ENCODE results near the gene CMIP.

The CMIP gene

GRCh38 chr16:81539009-81539758, 94.6 kb downstream of the CMIP start:
- Histone ChIP-seq H3K27ac (ENCODE audit: low read length) (no peak overlapping the region), H3K9me3 (ENCODE audit: control insufficient read depth in 1 of 2, low read length in 2 of 2) (no peaks in the 10 kb centered on the region), H3K27me3 (ENCODE audit: low read depth, low read length) (no peaks in the 10 kb centered on the region), H3K4me3 (ENCODE audit: low read depth in 1 of 2, low read length in 2 of 2) (no peak overlapping the region), H3K4me1 (ENCODE audit: control insufficient read depth in 1 of 2, insufficient read depth in 2 of 2, low read length in 2 of 2) (peaks cover 7 to 35% of the 10 kb centered on the region in 2 donors), H3K36me3 (ENCODE audit: control insufficient read depth in 1 of 2, insufficient read depth in 2 of 2, low read length in 2 of 2) (no peaks in the 10 kb centered on the region)

- no peak overlapping the region for H3K27ac ChIP-seq (ENCODE audit: low read length)
- no peak overlapping the region for H3K4me3 ChIP-seq (ENCODE audit: low read depth in 1 of 2, low read length in 2 of 2)
- no peaks in the 10 kb centered on the region for H3K27me3 ChIP-seq (ENCODE audit: low read depth, low read length)
- H3K4me1 ChIP-seq (ENCODE audit: control insufficient read depth in 1 of 2, insufficient read depth in 2 of 2, low read length in 2 of 2): peaks cover 13 to 40% of the 10 kb centered on the region in 2 donors
- H3K36me3 ChIP-seq (ENCODE audit: control insufficient read depth in 1 of 2, insufficient read depth in 2 of 2, low read length in 2 of 2): no peaks in the 10 kb centered on the region
- no peaks in the 10 kb centered on the region for H3K9me3 ChIP-seq (ENCODE audit: control insufficient read depth in 1 of 2, low read length in 2 of 2)
Observed at GRCh38 chr16:81539759-81540472, 95.3 kb downstream of the CMIP start.

- Histone ChIP-seq H3K27ac (ENCODE audit: low read length) (no peak overlapping the region), H3K36me3 (ENCODE audit: control insufficient read depth in 1 of 2, insufficient read depth in 2 of 2, low read length in 2 of 2) (no peaks in the 10 kb centered on the region), H3K9me3 (ENCODE audit: control insufficient read depth in 1 of 2, low read length in 2 of 2) (no peaks in the 10 kb centered on the region), H3K27me3 (ENCODE audit: low read depth, low read length) (no peaks in the 10 kb centered on the region), H3K4me1 (ENCODE audit: control insufficient read depth in 1 of 2, insufficient read depth in 2 of 2, low read length in 2 of 2) (peaks cover 18 to 40% of the 10 kb centered on the region in 2 donors), H3K4me3 (ENCODE audit: low read depth in 1 of 2, low read length in 2 of 2) (no peak overlapping the region)
Observed at GRCh38 chr16:81541314-81541713, 96.7 kb downstream of the CMIP start.

GRCh38 chr16:81542609-81543570, 98.3 kb downstream of the CMIP start:
- no peak overlapping the region for H3K4me3 ChIP-seq (ENCODE audit: low read depth in 1 of 2, low read length in 2 of 2)
- H3K27me3 ChIP-seq (ENCODE audit: low read depth, low read length): no peaks in the 10 kb centered on the region
- H3K9me3 ChIP-seq (ENCODE audit: control insufficient read depth in 1 of 2, low read length in 2 of 2): no peaks in the 10 kb centered on the region
- no peak overlapping the region for H3K27ac ChIP-seq (ENCODE audit: low read length)
- H3K4me1 ChIP-seq (ENCODE audit: control insufficient read depth in 1 of 2, insufficient read depth in 2 of 2, low read length in 2 of 2): peaks cover 18 to 40% of the 10 kb centered on the region in 2 donors
- H3K36me3 ChIP-seq (ENCODE audit: control insufficient read depth in 1 of 2, insufficient read depth in 2 of 2, low read length in 2 of 2): no peaks in the 10 kb centered on the region

- no peaks in the 10 kb centered on the region for H3K36me3 ChIP-seq (ENCODE audit: control insufficient read depth in 1 of 2, insufficient read depth in 2 of 2, low read length in 2 of 2)
- H3K4me3 ChIP-seq (ENCODE audit: low read depth in 1 of 2, low read length in 2 of 2): no peak overlapping the region
- no peaks in the 10 kb centered on the region for H3K27me3 ChIP-seq (ENCODE audit: low read depth, low read length)
- H3K9me3 ChIP-seq (ENCODE audit: control insufficient read depth in 1 of 2, low read length in 2 of 2): no peaks in the 10 kb centered on the region
- H3K4me1 ChIP-seq (ENCODE audit: control insufficient read depth in 1 of 2, insufficient read depth in 2 of 2, low read length in 2 of 2): peaks cover 18 to 37% of the 10 kb centered on the region in 2 donors
- H3K27ac ChIP-seq (ENCODE audit: low read length): no peak overlapping the region
Observed at GRCh38 chr16:81543571-81543970, 99.0 kb downstream of the CMIP start.

- Histone ChIP-seq H3K9me3 (ENCODE audit: control insufficient read depth in 1 of 2, low read length in 2 of 2) (no peaks in the 10 kb centered on the region), H3K27me3 (ENCODE audit: low read depth, low read length) (no peaks in the 10 kb centered on the region), H3K4me3 (ENCODE audit: low read depth in 1 of 2, low read length in 2 of 2) (no peak overlapping the region), H3K4me1 (ENCODE audit: control insufficient read depth in 1 of 2, insufficient read depth in 2 of 2, low read length in 2 of 2) (peaks cover 18 to 30% of the 10 kb centered on the region in 2 donors), H3K27ac (ENCODE audit: low read length) (no peak overlapping the region), H3K36me3 (ENCODE audit: control insufficient read depth in 1 of 2, insufficient read depth in 2 of 2, low read length in 2 of 2) (no peaks in the 10 kb centered on the region)
Observed at GRCh38 chr16:81544261-81544660, 99.7 kb downstream of the CMIP start.

GRCh38 chr16:81544700-81545271, 100.2 kb downstream of the CMIP start:
- no peak overlapping the region for H3K27ac ChIP-seq (ENCODE audit: low read length)
- peaks cover 18 to 25% of the 10 kb centered on the region in 2 donors for H3K4me1 ChIP-seq (ENCODE audit: control insufficient read depth in 1 of 2, insufficient read depth in 2 of 2, low read length in 2 of 2)

GRCh38 chr16:81545470-81546250, 101.1 kb downstream of the CMIP start:
- Histone ChIP-seq H3K9me3 (ENCODE audit: control insufficient read depth in 1 of 2, low read length in 2 of 2) (no peaks in the 10 kb centered on the region), H3K27ac (ENCODE audit: low read length) (no peak overlapping the region), H3K4me3 (ENCODE audit: low read depth in 1 of 2, low read length in 2 of 2) (no peak overlapping the region), H3K27me3 (ENCODE audit: low read depth, low read length) (no peaks in the 10 kb centered on the region), H3K4me1 (ENCODE audit: control insufficient read depth in 1 of 2, insufficient read depth in 2 of 2, low read length in 2 of 2) (peaks cover 18 to 23% of the 10 kb centered on the region in 2 donors), H3K36me3 (ENCODE audit: control insufficient read depth in 1 of 2, insufficient read depth in 2 of 2, low read length in 2 of 2) (no peaks in the 10 kb centered on the region)

More at GRCh38 chr16:81544700-81545271, 100.2 kb downstream of the CMIP start:
- H3K9me3 ChIP-seq (ENCODE audit: control insufficient read depth in 1 of 2, low read length in 2 of 2): no peaks in the 10 kb centered on the region
- H3K36me3 ChIP-seq (ENCODE audit: control insufficient read depth in 1 of 2, insufficient read depth in 2 of 2, low read length in 2 of 2): no peaks in the 10 kb centered on the region
- H3K27me3 ChIP-seq (ENCODE audit: low read depth, low read length): no peaks in the 10 kb centered on the region
- no peak overlapping the region for H3K4me3 ChIP-seq (ENCODE audit: low read depth in 1 of 2, low read length in 2 of 2)

- peaks cover 24 to 26% of the 10 kb centered on the region in 2 donors for H3K4me1 ChIP-seq (ENCODE audit: control insufficient read depth in 1 of 2, insufficient read depth in 2 of 2, low read length in 2 of 2)
- H3K36me3 ChIP-seq (ENCODE audit: control insufficient read depth in 1 of 2, insufficient read depth in 2 of 2, low read length in 2 of 2): no peaks in the 10 kb centered on the region
- H3K27ac ChIP-seq (ENCODE audit: low read length): no peak overlapping the region
- H3K4me3 ChIP-seq (ENCODE audit: low read depth in 1 of 2, low read length in 2 of 2): no peak overlapping the region
- H3K9me3 ChIP-seq (ENCODE audit: control insufficient read depth in 1 of 2, low read length in 2 of 2): no peaks in the 10 kb centered on the region
- no peaks in the 10 kb centered on the region for H3K27me3 ChIP-seq (ENCODE audit: low read depth, low read length)
Observed at GRCh38 chr16:81546781-81547180, 102.2 kb downstream of the CMIP start.

GRCh38 chr16:81547194-81547938, 102.8 kb downstream of the CMIP start:
- Histone ChIP-seq H3K9me3 (ENCODE audit: control insufficient read depth in 1 of 2, low read length in 2 of 2) (no peaks in the 10 kb centered on the region), H3K4me1 (ENCODE audit: control insufficient read depth in 1 of 2, insufficient read depth in 2 of 2, low read length in 2 of 2) (peaks cover 26 to 29% of the 10 kb centered on the region in 2 donors)

More at GRCh38 chr16:81547194-81547938, 102.8 kb downstream of the CMIP start:
- Histone ChIP-seq H3K27ac (ENCODE audit: low read length) (no peak overlapping the region), H3K27me3 (ENCODE audit: low read depth, low read length) (no peaks in the 10 kb centered on the region), H3K4me3 (ENCODE audit: low read depth in 1 of 2, low read length in 2 of 2) (no peak overlapping the region), H3K36me3 (ENCODE audit: control insufficient read depth in 1 of 2, insufficient read depth in 2 of 2, low read length in 2 of 2) (no peaks in the 10 kb centered on the region)

All from muscle layer of duodenum (tissue), 2 donors.